IMR-90 (cell line): ENCODE data around the gene MAT2B. TPM values are rescaled to one million over a fixed set of nuclear protein-coding genes. Genes with fewer than 3 reads are reported as not detected.

ENCODE experiments used
- ATAC-seq: fragments of 200-7000 bp; cut with Tn5 transposase; 2 replicates; pipeline ENCODE4 v1.9.1; 2020; ENCODE audit warnings: low read depth, mild to moderate bottlenecking, moderate library complexity
- BruUV-seq: library from RNA; stranded (reverse); fragments of 400-500 nt; replicated peaks from 2 replicates; lab custom pipeline; 2021; lab: Mats Ljungman, UMichigan
- CTCF ChIA-PET: fragments of 300-600 bp; formaldehyde crosslinking; extraction: SDS; loops from one replicate; lab custom pipeline; 2021; ENCODE audit warnings: antibody characterized with exemption; lab: Yijun Ruan, JAX
- POLR2A ChIA-PET: fragments of 300-600 bp; sonication (Branson Sonifier 250); formaldehyde crosslinking; loops from one replicate; lab custom pipeline; 2022; ENCODE audit warnings: antibody characterized with exemption; ENCODE audit not compliant: unreplicated experiment; lab: Charles Lee
- DNase-seq: peaks from one replicate; pipeline ENCODE4 v3.0.0; 2013
- H2AFZ ChIP-seq: replicated peaks from 2 replicates; pipeline ENCODE3; 2013; ENCODE audit warnings: low read length, mild to moderate bottlenecking; ENCODE audit not compliant: poor library complexity
- H2AK5ac ChIP-seq: 2 replicates; pipeline ENCODE4 v1.6.1; 2013; ENCODE audit warnings: low read depth, low read length, inconsistent platforms
- H2AK9ac ChIP-seq: replicated peaks from 2 replicates; pipeline ENCODE3; 2013; ENCODE audit warnings: mild to moderate bottlenecking, low read depth, low read length, moderate library complexity; ENCODE audit not compliant: poor library complexity
- H2BK120ac ChIP-seq: 2 replicates; pipeline ENCODE4 v1.6.1; 2013; ENCODE audit warnings: low read depth, low read length, inconsistent platforms
- H2BK15ac ChIP-seq: 3 replicates; pipeline ENCODE4 v1.6.1; 2013; ENCODE audit warnings: low read depth, low read length, inconsistent platforms
- H2BK20ac ChIP-seq: 2 replicates; pipeline ENCODE4 v1.6.1; 2013; ENCODE audit warnings: low read depth, mild to moderate bottlenecking, inconsistent platforms, low read length, moderate library complexity
- H2BK5ac ChIP-seq: 2 replicates; pipeline ENCODE4 v1.6.1; 2013; ENCODE audit warnings: mild to moderate bottlenecking, low read depth, low read length, inconsistent platforms; ENCODE audit not compliant: poor library complexity, severe bottlenecking
- H3K14ac ChIP-seq: replicated peaks from 2 replicates; pipeline ENCODE4 v1.6.1; 2013; ENCODE audit warnings: low read depth, low read length, inconsistent platforms
- H3K18ac ChIP-seq: 2 replicates; pipeline ENCODE4 v1.6.1; 2013; ENCODE audit warnings: low read depth, low read length, control low read depth
- H3K23ac ChIP-seq: 2 replicates; pipeline ENCODE4 v1.6.1; 2013; ENCODE audit warnings: low read depth, low read length, inconsistent platforms
- H3K27ac ChIP-seq: 2 replicates; pipeline ENCODE4 v1.5.1; 2013; ENCODE audit warnings: mild to moderate bottlenecking, control low read depth, low read length; ENCODE audit not compliant: insufficient read depth
- H3K27me3 ChIP-seq: 2 replicates; pipeline ENCODE4 v1.6.1; 2013; ENCODE audit warnings: low read length; ENCODE audit not compliant: control insufficient read depth, insufficient read depth
- H3K36me3 ChIP-seq: 2 replicates; pipeline ENCODE4 v1.6.1; 2013; ENCODE audit warnings: low read length, mixed read lengths; ENCODE audit not compliant: control insufficient read depth, insufficient read depth
- H3K4ac ChIP-seq: 2 replicates; pipeline ENCODE4 v1.6.1; 2013; ENCODE audit warnings: low read depth, low read length, inconsistent platforms
- H3K4me1 ChIP-seq: 2 replicates; pipeline ENCODE4 v1.6.1; 2013; ENCODE audit warnings: low read length, mixed read lengths; ENCODE audit not compliant: control insufficient read depth, insufficient read depth
- H3K4me2 ChIP-seq: 2 replicates; pipeline ENCODE4 v1.6.1; 2013; ENCODE audit warnings: low read depth, mild to moderate bottlenecking, control low read depth, low read length, moderate library complexity
- H3K4me3 ChIP-seq: 2 replicates; pipeline ENCODE4 v1.5.1; 2013; ENCODE audit warnings: low read depth, mild to moderate bottlenecking, control low read depth, low read length, moderate library complexity; ENCODE audit not compliant: insufficient read depth
- H3K56ac ChIP-seq: 2 replicates; pipeline ENCODE4 v1.6.1; 2013; ENCODE audit warnings: low read length, inconsistent platforms; ENCODE audit not compliant: insufficient read depth; ENCODE audit errors: extremely low read depth
- H3K79me1 ChIP-seq, 2 experiments: 2 replicates each; pipeline ENCODE4 v1.6.1; 2013; ENCODE audit warnings: low read length in 2 of 2, inconsistent platforms in 1 of 2, low read depth in 1 of 2
- H3K9ac ChIP-seq: 2 replicates; pipeline ENCODE4 v1.6.1; 2013; ENCODE audit warnings: low read depth, low read length, control low read depth
- H3K9me1 ChIP-seq: 2 replicates; pipeline ENCODE4 v1.6.1; 2013; ENCODE audit warnings: low read length, inconsistent platforms; ENCODE audit not compliant: insufficient read depth
- H3K9me3 ChIP-seq: 2 replicates; pipeline ENCODE4 v1.6.1; 2013; ENCODE audit warnings: low read length; ENCODE audit not compliant: control insufficient read depth, insufficient read depth
- H4K20me1 ChIP-seq: 2 replicates; pipeline ENCODE4 v1.6.1; 2013; ENCODE audit warnings: low read length, inconsistent platforms; ENCODE audit not compliant: insufficient read depth
- H4K5ac ChIP-seq: 2 replicates; pipeline ENCODE4 v1.6.1; 2013; ENCODE audit warnings: mild to moderate bottlenecking, low read depth, low read length, control low read depth
- H4K8ac ChIP-seq, 2 experiments: 2 replicates each; pipeline ENCODE4 v1.6.1; 2013; ENCODE audit warnings: low read depth in 2 of 2, low read length in 2 of 2, control low read depth in 1 of 2, inconsistent platforms in 1 of 2
- H4K91ac ChIP-seq: 2 replicates; pipeline ENCODE4 v1.6.1; 2013; ENCODE audit warnings: low read depth, low read length, inconsistent platforms; ENCODE audit not compliant: insufficient read depth
- BHLHE40 ChIP-seq: fragments of 150-350 bp; IDR thresholded peaks from 2 replicates; pipeline ENCODE4 v1.6.1; 2016; ENCODE audit warnings: mild to moderate bottlenecking, low read depth, low read length
- CEBPB ChIP-seq: IDR thresholded peaks from 2 replicates; pipeline ENCODE4 v1.6.1; 2012; ENCODE audit warnings: low read depth, low read length, improper control_type of control experiment
- CHD1 ChIP-seq: IDR thresholded peaks from 2 replicates; pipeline ENCODE4 v1.6.1; 2012; ENCODE audit warnings: low read depth, low read length, improper control_type of control experiment
- FOS ChIP-seq: fragments of 150-350 bp; IDR thresholded peaks from 2 replicates; pipeline ENCODE4 v1.6.1; 2016; ENCODE audit warnings: low read depth, low read length
- MAFK ChIP-seq: IDR thresholded peaks from 2 replicates; pipeline ENCODE4 v1.6.1; 2012; ENCODE audit warnings: low read depth, low read length, improper control_type of control experiment
- MAZ ChIP-seq: IDR thresholded peaks from 2 replicates; pipeline ENCODE4 v1.6.1; 2012; ENCODE audit warnings: low read depth, mild to moderate bottlenecking, low read length, improper control_type of control experiment, moderate library complexity, borderline replicate concordance
- MXI1 ChIP-seq: IDR thresholded peaks from 2 replicates; pipeline ENCODE4 v1.6.1; 2012; ENCODE audit warnings: low read depth, mild to moderate bottlenecking, low read length, moderate library complexity, borderline replicate concordance
- NFE2L2 ChIP-seq: fragments of 150-350 bp; IDR thresholded peaks from 2 replicates; pipeline ENCODE4 v1.6.1; 2016; ENCODE audit warnings: low read depth, mild to moderate bottlenecking, low read length
- POLR2A ChIP-seq: IDR thresholded peaks from 2 replicates; pipeline ENCODE4 v1.6.1; 2012; ENCODE audit warnings: mild to moderate bottlenecking, low read depth, low read length
- RAD21 ChIP-seq: IDR thresholded peaks from 2 replicates; pipeline ENCODE4 v1.6.1; 2012; ENCODE audit warnings: low read length, improper control_type of control experiment
- RCOR1 ChIP-seq: IDR thresholded peaks from 2 replicates; pipeline ENCODE4 v1.6.1; 2012; ENCODE audit warnings: mild to moderate bottlenecking, low read length, improper control_type of control experiment; ENCODE audit not compliant: insufficient replicate concordance
- RFX5 ChIP-seq: IDR thresholded peaks from 2 replicates; pipeline ENCODE4 v1.8.0; 2012; ENCODE audit warnings: low read depth, mild to moderate bottlenecking, low read length, moderate library complexity
- SMC3 ChIP-seq: fragments of 150-350 bp; IDR thresholded peaks from 2 replicates; pipeline ENCODE4 v1.6.1; 2016; ENCODE audit warnings: low read depth, mild to moderate bottlenecking, antibody characterized with exemption, low read length, moderate library complexity
- WGBS, 2 experiments: methylation state at CpG; one replicate each; pipeline versions ENCODE4 v1.1.5 to v1.1.7; 2013; ENCODE audit warnings: missing lambda C conversion rate in 2 of 2; ENCODE audit not compliant: insufficient read length in 1 of 2; ENCODE audit errors: extremely low coverage in 2 of 2; 5-methylcytosine and 5-hydroxymethylcytosine counted together
- dilution Hi-C: fragments of 300-500 bp; cut with HindIII; formaldehyde crosslinking; loops from one replicate; pipeline ENCODE4 v1.14.3; 2018; ENCODE audit warnings: low sequenced_read_pairs; ENCODE audit not compliant: unreplicated experiment
- in situ Hi-C: fragments of 300-500 bp; cut with MboI; formaldehyde crosslinking; loops from 3 replicates; pipeline ENCODE4 v1.14.3; 2019; ENCODE audit warnings: low sequenced_read_pairs, inconsistent platforms, mixed read lengths
- intact Hi-C: fragments of 100-400 bp; cut with micrococcal nuclease; formaldehyde crosslinking; loops from 2 replicates; pipeline ENCODE4 v1.10.0; 2022
- polyA plus RNA-seq, 3 experiments: library from polyadenylated mRNA; depleted of rRNA; stranded (reverse); fragments of >200 nt; gene quantifications; 2 replicates each; pipeline ENCODE4 v1.2.3, GENCODE V29; 2012; ENCODE audit warnings: low replicate concordance in 1 of 3
- total RNA-seq: library from RNA; depleted of rRNA; stranded (reverse); fragments of >200 nt; gene quantifications from 2 replicates; pipeline ENCODE4 v1.2.3, GENCODE V29; 2012
- TF ChIP-seq, protein P1 (sequence below): conservative IDR thresholded peaks from 2 replicates; pipeline ENCODE4 v1.5.1; 2012; ENCODE audit warnings: mild to moderate bottlenecking, low read depth, low read length, improper control_type of control experiment
- TF ChIP-seq, protein P2 (sequence below): fragments of 150-350 bp; IDR thresholded peaks from 2 replicates; pipeline ENCODE4 v1.6.1; 2016; ENCODE audit warnings: low read depth, mild to moderate bottlenecking, low read length, moderate library complexity, borderline replicate concordance

The MAT2B gene
- total and polyA plus RNA-seq, 2 of the 4 experiments (the other 2 are of a cell fraction) = 41.7 to 80.3 TPM

DNA sequence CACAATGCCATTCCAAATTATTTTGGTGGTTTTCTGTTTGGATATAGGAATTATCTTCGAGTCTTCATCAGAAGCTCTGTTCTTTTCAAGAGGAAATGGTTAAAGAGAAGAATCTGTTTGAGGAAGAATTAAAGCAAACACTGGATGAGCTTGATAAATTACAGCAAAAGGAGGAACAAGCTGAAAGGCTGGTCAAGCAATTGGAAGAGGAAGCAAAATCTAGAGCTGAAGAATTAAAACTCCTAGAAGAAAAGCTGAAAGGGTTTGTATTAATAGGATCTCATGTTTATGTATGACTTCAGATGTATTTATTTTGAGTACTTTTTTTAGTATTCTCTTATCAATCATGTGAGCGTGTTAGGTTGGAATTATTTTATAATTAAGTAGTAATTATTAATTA is 30.0 kb upstream of the MAT2B start:
- dilution Hi-C loops = no loop called here
- no peak overlapping the region for H3K56ac ChIP-seq
- no peak overlapping the region for H2AFZ ChIP-seq
- no peaks in the 10 kb centered on the region for H3K9me3 ChIP-seq
- H3K9ac ChIP-seq = no peak overlapping the region
- H3K27me3 ChIP-seq = no peaks in the 10 kb centered on the region
- TF ChIP-seq RCOR1 (no peak), MAZ (no peak), NFE2L2 (no peak), POLR2A (no peak), BHLHE40 (no peak), SMC3 (no peak), RAD21 (no peak), CHD1 (no peak), MXI1 (no peak), FOS (no peak), RFX5 (no peak), MAFK (no peak), CEBPB (no peak)
- TF ChIP-seq, protein P1, sequence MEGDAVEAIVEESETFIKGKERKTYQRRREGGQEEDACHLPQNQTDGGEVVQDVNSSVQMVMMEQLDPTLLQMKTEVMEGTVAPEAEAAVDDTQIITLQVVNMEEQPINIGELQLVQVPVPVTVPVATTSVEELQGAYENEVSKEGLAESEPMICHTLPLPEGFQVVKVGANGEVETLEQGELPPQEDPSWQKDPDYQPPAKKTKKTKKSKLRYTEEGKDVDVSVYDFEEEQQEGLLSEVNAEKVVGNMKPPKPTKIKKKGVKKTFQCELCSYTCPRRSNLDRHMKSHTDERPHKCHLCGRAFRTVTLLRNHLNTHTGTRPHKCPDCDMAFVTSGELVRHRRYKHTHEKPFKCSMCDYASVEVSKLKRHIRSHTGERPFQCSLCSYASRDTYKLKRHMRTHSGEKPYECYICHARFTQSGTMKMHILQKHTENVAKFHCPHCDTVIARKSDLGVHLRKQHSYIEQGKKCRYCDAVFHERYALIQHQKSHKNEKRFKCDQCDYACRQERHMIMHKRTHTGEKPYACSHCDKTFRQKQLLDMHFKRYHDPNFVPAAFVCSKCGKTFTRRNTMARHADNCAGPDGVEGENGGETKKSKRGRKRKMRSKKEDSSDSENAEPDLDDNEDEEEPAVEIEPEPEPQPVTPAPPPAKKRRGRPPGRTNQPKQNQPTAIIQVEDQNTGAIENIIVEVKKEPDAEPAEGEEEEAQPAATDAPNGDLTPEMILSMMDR = no peak
- TF ChIP-seq, protein P2, sequence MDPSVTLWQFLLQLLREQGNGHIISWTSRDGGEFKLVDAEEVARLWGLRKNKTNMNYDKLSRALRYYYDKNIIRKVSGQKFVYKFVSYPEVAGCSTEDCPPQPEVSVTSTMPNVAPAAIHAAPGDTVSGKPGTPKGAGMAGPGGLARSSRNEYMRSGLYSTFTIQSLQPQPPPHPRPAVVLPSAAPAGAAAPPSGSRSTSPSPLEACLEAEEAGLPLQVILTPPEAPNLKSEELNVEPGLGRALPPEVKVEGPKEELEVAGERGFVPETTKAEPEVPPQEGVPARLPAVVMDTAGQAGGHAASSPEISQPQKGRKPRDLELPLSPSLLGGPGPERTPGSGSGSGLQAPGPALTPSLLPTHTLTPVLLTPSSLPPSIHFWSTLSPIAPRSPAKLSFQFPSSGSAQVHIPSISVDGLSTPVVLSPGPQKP = no peak
- no peak for DNase-seq
- POLR2A ChIA-PET = no interaction called here
- in situ Hi-C loops = no loop called here
- H3K27ac ChIP-seq = no peak overlapping the region
- no peak overlapping the region for H2BK15ac ChIP-seq
- no peak overlapping the region for H3K18ac ChIP-seq
- no peaks in the 10 kb centered on the region for H4K20me1 ChIP-seq
- no TSS peak for BruUV-seq
- no peak overlapping the region for H4K91ac ChIP-seq
- H2AK9ac ChIP-seq = no peak overlapping the region
- H3K9me1 ChIP-seq = 0 out of 2 replicates have a peak, but pooled peaks cover 3% of the 10 kb centered on the region
- H3K79me1 ChIP-seq = peaks cover 0 to 3% of the 10 kb centered on the region in 2 experiments; a peak in 1 of 4 replicates
- no peak overlapping the region for H2AK5ac ChIP-seq
- no peak for ATAC-seq
- H3K4me3 ChIP-seq = no peak overlapping the region
- H2BK5ac ChIP-seq = no peak overlapping the region
- no peak overlapping the region for H2BK120ac ChIP-seq
- H4K5ac ChIP-seq = no peak overlapping the region
- WGBS, 2 experiments = no CpG with 5 or more reads among the region's 2 CpGs
- intact Hi-C loops = no loop called here
- H3K36me3 ChIP-seq = peaks cover 3% of the 10 kb centered on the region; the same call in 1 of the 2 replicates
- H3K14ac ChIP-seq = no peak overlapping the region
- no peak overlapping the region for H2BK20ac ChIP-seq
- H3K4me2 ChIP-seq = no peak overlapping the region
- H4K8ac ChIP-seq = no peak overlapping the region
- no peak overlapping the region for H3K4ac ChIP-seq
- H3K23ac ChIP-seq = no peak overlapping the region
- CTCF ChIA-PET = no interaction called here
- H3K4me1 ChIP-seq = peaks cover 3% of the 10 kb centered on the region; the same call in 1 of the 2 replicates
